ENCODE data around the gene FAM135A. TPM values are rescaled to one million over a fixed set of nuclear protein-coding genes. Genes with fewer than 3 reads are reported as not detected.
"Not testable (repeated sequence)": the region's sequence is repeated elsewhere in the genome, so short reads cannot be mapped to it uniquely, and the experiment has no call there.

FAM135A gene
- total RNA-seq, 6 donors from 2014 or later = 13.7 to 57.9 (median 29.2) TPM

DNA sequence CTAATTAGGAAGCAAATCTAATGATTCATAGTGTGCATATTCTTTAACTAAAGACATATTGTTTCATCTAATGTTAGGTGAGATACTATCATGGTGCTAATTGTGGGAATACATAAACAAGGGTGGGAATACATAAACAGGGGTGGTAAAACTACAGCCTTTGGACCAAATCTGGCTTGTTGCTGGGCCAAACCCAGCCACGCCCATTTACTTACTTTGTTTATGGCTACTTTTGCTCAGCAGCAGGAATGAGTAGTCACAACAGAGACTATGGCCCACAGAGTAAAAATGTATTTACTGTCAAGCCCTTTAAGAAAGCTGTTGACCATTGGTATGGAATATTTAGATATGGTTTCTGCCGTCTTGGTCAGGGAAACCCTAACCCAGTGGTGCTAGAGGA, 31.7 kb downstream of the FAM135A start:
- DNase-seq (no peak), ATAC-seq (ENCODE audit: low FRiP score in 2 of 2) (no peak)
- Histone ChIP-seq H3K4me3 (no peak overlapping the region), H3K36me3 (peaks cover 0 to 6% (median 0%) of the 10 kb centered on the region in 4 donors), H3K27me3 (no peaks in the 10 kb centered on the region), H3K27ac (no peak overlapping the region), H3K9me3 (peaks cover 0 to 4% (median 2%) of the 10 kb centered on the region in 4 donors), H3K4me1 (no peaks in the 10 kb centered on the region)
- WGBS, 2 donors = 93 to 95% methylated on average over 2 of the region's 2 CpGs
- TF ChIP-seq POLR2AphosphoS5 (IDR thresholded peaks at IDR 0.05) (no peak), EP300 (IDR thresholded peaks at IDR 0.05) (no peak), POLR2A (IDR thresholded peaks at IDR 0.05) (no peak)
- TF ChIP-seq, protein P1, sequence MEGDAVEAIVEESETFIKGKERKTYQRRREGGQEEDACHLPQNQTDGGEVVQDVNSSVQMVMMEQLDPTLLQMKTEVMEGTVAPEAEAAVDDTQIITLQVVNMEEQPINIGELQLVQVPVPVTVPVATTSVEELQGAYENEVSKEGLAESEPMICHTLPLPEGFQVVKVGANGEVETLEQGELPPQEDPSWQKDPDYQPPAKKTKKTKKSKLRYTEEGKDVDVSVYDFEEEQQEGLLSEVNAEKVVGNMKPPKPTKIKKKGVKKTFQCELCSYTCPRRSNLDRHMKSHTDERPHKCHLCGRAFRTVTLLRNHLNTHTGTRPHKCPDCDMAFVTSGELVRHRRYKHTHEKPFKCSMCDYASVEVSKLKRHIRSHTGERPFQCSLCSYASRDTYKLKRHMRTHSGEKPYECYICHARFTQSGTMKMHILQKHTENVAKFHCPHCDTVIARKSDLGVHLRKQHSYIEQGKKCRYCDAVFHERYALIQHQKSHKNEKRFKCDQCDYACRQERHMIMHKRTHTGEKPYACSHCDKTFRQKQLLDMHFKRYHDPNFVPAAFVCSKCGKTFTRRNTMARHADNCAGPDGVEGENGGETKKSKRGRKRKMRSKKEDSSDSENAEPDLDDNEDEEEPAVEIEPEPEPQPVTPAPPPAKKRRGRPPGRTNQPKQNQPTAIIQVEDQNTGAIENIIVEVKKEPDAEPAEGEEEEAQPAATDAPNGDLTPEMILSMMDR (IDR thresholded peaks at IDR 0.05) = no peak

DNA sequence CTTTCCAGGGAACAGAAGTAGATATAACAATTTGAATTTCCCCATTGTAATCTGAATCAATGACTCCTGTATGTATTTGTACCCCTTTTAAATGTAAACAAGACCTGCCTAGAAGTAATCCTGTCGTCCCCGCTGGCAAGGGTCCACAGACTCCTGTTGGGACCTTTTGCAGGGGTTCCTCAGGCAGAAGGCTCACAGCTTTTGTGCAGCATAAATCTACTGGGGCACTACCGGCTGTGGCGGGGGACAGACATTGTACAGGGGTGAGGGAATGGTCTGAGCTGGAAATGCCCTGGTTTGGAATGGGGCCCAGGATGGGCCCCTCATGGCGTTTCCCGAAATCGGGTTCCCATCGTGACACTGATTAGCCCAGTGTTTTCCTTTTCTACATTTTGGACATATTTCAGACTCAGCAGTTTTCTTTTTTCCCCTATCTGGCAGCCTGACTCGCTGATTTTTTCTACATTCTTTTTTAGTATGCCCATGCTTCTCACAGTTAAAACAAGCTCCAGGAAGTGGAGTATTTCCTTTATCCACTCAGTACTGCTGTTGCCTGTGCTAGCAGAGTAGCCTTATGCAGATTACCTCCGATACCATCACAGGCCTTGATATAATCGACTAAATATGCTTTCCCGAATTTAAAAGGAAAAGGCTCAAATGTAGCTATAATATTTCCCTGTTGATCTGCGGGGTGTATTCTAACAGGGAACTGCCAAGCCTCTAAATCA, 34.2 kb downstream of the FAM135A start:
- not testable (repeated sequence) for H3K9me3 ChIP-seq; DNase-seq; H3K27ac ChIP-seq; H3K27me3 ChIP-seq; H3K36me3 ChIP-seq; H3K4me1 ChIP-seq; ATAC-seq (ENCODE audit: low FRiP score in 2 of 2)
- peak overlapping the region in 1 of 4 donors; percentile 5 for H3K4me3 ChIP-seq
- WGBS, 2 donors = 71 to 76% methylated on average over 13 of the region's 13 CpGs

GRCh38 chr6:70453899-70454298, 40.6 kb downstream of the FAM135A start:
- not testable (repeated sequence) for H3K27me3 ChIP-seq; H3K4me1 ChIP-seq; H3K9me3 ChIP-seq; H3K4me3 ChIP-seq; ATAC-seq (ENCODE audit: low FRiP score in 2 of 2); DNase-seq; H3K27ac ChIP-seq
- H3K36me3 ChIP-seq = peaks cover 0 to 12% (median 4%) of the 10 kb centered on the region in 4 donors
- WGBS, 2 donors = 94 to 100% methylated on average over 2 of the region's 2 CpGs

DNA sequence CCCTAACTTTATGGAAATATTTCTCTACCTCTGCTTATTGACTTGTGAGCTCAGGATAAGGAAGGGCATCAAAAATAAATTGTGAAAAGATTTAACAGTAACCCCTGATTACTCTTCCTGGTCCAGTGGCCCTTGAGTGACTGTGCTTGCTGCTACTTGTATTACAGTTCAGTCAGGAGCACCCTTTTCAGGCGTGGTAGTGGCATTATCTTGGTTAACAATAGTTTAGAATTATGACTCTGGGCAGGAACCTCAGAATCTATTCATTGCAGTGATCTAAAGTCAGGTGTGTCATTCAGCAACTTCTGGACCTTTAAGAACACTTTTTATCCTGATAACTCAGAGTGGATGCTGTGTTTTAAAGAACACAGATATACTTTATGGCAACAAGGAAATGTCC, 43.4 kb downstream of the FAM135A start:
- TF ChIP-seq EP300 (IDR thresholded peaks at IDR 0.05) = no peak
- no peak for TF ChIP-seq POLR2A (IDR thresholded peaks at IDR 0.05)
- TF ChIP-seq, protein P1 (IDR thresholded peaks at IDR 0.05) = no peak
- no peak for TF ChIP-seq POLR2AphosphoS5 (IDR thresholded peaks at IDR 0.05)
- H3K4me3 ChIP-seq = no peak overlapping the region
- DNase-seq = no peak
- peaks cover 0 to 12% (median 4%) of the 10 kb centered on the region in 4 donors for H3K36me3 ChIP-seq
- H3K27me3 ChIP-seq = no peaks in the 10 kb centered on the region
- no peaks in the 10 kb centered on the region for H3K4me1 ChIP-seq
- ATAC-seq (ENCODE audit: low FRiP score in 2 of 2) = no peak
- no peak overlapping the region for H3K27ac ChIP-seq
- 70 to 82% methylated on average over 1 of the region's 1 CpG for WGBS, 2 donors
- no peaks in the 10 kb centered on the region for H3K9me3 ChIP-seq

DNA sequence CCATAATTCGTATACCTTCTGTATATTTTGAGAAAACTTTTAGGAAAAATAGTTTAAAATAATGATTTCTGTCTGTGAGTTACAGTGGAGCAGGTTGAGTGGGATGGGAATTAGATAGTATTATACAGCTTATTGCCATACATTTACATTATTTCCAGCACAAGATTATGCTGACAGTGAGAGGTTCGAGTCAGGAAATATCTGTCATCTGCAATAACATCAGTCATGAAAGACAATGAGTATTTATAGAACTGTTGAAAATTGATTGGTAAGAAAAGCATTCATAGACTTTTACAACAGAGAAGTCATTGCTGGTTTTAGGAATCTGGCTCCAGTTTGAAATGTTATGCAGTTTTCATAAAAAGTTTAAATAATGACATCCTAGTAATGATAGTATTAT, 45.9 kb downstream of the FAM135A start:
- H3K9me3 ChIP-seq = no peaks in the 10 kb centered on the region
- ATAC-seq (ENCODE audit: low FRiP score in 2 of 2) (no peak), DNase-seq (no peak)
- WGBS, 2 donors = 78% methylated on average over 2 of the region's 2 CpGs
- no peak overlapping the region for H3K4me3 ChIP-seq
- no peaks in the 10 kb centered on the region for H3K36me3 ChIP-seq
- H3K27ac ChIP-seq = no peak overlapping the region
- TF ChIP-seq POLR2A (IDR thresholded peaks at IDR 0.05) (no peak), POLR2AphosphoS5 (IDR thresholded peaks at IDR 0.05) (no peak), EP300 (IDR thresholded peaks at IDR 0.05) (no peak)
- TF ChIP-seq, protein P1 (IDR thresholded peaks at IDR 0.05) = no peak
- no peaks in the 10 kb centered on the region for H3K27me3 ChIP-seq
- H3K4me1 ChIP-seq = no peaks in the 10 kb centered on the region

- ATAC-seq (ENCODE audit: low FRiP score in 2 of 2); DNase-seq; H3K9me3 ChIP-seq; H3K27me3 ChIP-seq; H3K27ac ChIP-seq; H3K4me1 ChIP-seq; H3K4me3 ChIP-seq; H3K36me3 ChIP-seq: not testable (repeated sequence)
- WGBS, 2 donors = 93 to 96% methylated on average over 14 of the region's 14 CpGs
Observed at GRCh38 chr6:70459699-70460098, 46.4 kb downstream of the FAM135A start.

Measured in upper lobe of left lung (tissue), 6 donors.